ENCODE measurements around the gene CUBN.

CUBN gene

DNA sequence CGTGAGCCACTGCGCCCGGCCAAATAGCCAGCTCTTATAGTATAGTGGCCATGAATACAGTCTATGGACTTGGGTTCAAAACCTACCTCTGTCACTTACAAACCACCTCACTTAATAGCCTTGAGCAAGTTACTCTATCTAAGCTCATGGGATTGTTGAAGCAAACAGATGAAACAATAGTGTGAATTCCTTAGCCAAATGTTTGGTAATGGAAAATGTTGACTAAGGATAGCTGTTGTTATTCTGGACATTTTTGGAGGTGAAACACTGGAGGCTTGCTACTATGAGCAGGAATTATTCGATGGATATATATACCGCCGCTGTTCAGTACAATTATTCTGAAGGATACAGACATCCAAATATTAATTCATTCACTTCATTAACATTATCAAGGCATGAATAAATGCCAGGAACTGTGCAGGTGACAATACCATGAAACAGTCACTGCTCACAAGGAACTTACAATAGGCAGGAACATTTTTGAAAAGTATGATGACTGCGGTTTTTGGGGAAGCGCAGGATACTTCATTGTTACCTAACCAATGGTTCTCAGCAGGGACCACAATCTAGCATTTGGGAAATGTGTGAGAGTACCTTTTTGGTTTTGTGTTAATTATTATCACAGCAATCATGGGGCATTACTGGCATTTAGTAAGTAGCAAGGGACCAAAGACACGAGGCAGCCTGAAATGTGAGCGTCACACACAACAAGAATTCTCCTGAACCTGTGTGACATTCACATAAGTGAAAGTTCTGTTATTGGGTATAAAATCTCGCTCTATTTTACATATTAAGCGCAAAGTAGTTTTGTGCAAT is 55.7 kb downstream of the CUBN start:
- DNase-seq = no peak

DNA sequence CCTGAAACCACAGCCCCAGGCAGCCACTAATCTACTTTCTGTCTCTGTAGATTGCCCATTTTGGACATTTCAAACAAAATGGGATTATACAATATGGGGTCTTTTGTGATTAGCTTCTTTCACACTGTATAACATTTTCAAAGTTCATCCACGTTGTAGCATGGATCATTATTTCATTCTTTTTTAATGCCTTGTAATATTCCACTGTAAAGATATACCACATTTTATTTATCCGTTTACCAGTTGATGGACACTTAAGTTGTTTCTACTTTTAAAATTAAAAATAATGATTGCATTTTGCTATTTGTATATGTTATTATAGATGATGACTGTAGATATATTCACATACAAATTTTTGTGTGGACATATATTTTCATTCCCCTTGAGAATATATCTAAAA is 60.7 kb downstream of the CUBN start:
- no peak for DNase-seq

- no peak for DNase-seq
Measured at GRCh38 chr10:17067376-17068264, 62.0 kb downstream of the CUBN start.

DNA sequence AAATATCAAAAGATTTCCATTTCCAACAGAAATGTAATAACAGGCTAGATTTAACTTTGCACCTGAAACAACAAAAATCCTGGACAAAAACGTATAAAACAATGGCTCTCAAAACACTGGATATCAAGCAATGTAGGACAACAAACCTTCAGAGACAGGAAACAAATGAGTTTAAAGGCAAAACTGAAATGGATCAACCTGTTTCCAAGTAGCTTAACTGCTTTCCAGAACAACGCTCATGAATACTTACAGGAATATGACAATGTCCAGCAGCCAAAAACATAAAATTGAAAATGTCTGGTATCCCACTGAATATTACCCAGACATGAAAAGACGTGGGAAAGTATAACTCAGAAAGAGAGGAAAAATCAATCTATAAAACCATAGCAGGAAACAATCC is 62.8 kb downstream of the CUBN start:
- no peak for DNase-seq

DNA sequence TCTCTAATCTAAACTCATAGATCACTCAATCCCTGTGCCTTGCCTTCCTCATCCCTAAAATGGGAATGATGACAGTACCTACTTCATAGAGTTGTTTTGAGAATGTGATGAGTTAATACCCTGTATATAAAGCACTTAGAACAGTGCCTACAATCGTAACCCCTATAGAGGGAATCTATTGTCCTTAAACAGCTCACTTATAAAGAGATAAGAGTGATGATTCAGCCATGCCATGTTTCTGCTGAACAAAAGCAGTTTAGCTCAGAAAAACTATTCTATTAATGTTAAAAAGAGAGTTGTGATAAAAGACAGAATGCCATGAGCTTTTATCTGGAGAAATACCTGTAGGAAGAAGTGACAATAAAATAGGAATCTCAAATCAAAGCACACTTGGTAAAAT is 63.6 kb downstream of the CUBN start:
- no peak for DNase-seq

DNA sequence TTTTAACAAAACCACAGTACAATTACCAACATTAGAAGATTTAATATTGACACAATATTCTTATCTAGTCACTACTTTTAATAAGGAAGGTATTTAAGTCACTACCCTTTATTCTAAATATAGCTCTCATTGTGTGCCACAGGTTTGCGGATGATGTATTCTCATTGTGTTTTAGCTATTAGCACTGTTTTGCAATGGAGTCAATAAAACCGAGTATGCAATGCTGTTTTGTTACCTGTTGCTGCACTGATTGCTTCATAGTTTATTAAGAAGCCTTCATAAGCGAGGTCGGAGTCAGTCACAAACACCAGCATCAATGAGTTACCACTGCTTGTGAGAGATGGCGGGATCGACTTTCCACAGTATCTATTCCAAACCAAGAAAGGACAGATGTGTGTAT is 64.3 kb downstream of the CUBN start:
- no peak for DNase-seq

- DNase-seq = no peak
Measured at GRCh38 chr10:17064435-17064834, 65.2 kb downstream of the CUBN start.

- DNase-seq = peak in 6 of 51 donors; percentile 2 to 44 (median 6)
Measured at GRCh38 chr10:17062955-17063484, 66.6 kb downstream of the CUBN start.

DNA sequence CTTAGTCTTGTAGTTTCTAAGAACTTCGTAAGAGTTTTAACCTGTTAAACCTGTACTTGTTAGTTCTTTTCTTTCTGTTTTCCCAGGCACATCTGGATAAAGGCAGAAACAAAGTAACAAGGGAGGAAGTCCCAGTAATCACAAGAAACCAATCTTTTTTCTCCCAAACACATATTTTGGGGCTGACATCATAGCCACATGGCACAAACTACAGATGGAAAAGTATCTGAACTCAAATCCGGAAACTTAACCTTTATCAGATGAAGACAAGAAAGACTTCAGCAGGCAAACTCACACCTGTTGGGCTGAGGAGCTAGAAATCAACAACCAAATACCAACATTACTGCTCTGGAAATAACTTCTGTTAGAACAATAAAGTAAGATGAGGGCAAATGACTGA is 67.1 kb downstream of the CUBN start:
- DNase-seq = no peak

- DNase-seq = no peak
Measured at GRCh38 chr10:17062009-17062408, 67.6 kb downstream of the CUBN start.

- DNase-seq = no peak
Measured at GRCh38 chr10:17061418-17061817, 68.2 kb downstream of the CUBN start.

GRCh38 chr10:17060289-17060688 is 69.3 kb downstream of the CUBN start:
- no peak for DNase-seq

DNA sequence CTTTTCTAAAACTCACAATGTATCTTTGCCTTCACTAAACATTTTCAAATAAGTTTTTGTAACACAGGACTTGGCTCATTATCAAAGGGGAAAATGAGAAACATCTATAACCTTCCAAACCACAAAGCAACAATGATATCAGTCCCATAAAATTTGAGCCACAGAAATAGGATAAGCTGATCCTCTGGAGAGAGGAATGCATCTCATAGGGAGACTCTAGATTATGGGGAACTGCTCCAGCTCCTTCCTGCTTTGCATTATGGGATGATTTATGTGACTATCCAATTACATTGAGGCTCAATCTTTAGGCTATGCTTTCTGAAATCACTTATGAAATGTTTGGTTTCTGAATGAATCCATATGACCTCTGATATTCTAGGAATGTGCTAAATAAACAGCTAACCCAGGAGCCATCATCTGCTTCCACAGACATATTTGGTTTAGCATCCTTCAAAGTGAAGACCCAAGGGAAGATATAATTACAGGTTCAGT is 70.4 kb downstream of the CUBN start:
- no peak for DNase-seq

DNA sequence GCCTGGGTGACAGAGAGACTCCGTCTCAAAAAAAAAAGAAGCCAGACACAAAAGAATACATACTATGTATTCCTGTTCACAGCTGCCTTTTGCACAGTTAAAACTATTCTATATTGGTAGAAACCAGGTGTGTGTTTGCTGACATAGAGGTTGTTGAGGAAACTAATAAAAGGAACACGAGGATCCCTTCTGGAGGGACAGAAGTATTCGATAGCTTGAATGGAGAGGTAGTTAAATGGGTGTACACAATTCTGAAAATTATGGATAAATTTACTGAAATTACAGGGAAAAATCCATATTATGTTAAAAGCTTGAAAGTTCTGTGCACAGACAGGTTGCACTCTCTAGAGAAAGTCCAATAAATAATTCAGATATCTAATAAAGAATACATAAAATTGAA is 71.5 kb downstream of the CUBN start:
- DNase-seq = no peak

GRCh38 chr10:17056781-17057428 is 72.7 kb downstream of the CUBN start:
- DNase-seq = no peak

- DNase-seq = no peak
Measured at GRCh38 chr10:17053513-17053912, 76.1 kb downstream of the CUBN start.

- no peak for DNase-seq
Measured at GRCh38 chr10:17053061-17053460, 76.5 kb downstream of the CUBN start.

DNA sequence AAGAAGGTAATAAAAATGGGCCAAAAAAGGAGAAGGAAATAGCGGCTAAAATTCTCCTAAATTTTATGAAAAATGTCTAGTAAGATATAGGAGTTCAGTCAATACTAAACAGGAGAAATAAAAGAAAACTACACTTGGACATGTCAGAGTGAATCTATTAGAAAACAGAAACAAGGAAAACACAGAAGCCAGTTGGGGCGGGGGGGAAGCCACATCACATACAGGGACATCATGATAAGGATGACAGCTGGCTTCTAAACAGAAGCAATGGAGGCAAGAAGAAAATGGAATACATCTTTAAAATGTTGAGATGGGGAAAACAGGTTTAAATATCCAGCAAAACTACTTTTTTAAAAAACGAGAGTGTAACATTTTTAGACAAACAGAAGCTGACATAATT is 77.8 kb downstream of the CUBN start:
- no peak for DNase-seq

DNA sequence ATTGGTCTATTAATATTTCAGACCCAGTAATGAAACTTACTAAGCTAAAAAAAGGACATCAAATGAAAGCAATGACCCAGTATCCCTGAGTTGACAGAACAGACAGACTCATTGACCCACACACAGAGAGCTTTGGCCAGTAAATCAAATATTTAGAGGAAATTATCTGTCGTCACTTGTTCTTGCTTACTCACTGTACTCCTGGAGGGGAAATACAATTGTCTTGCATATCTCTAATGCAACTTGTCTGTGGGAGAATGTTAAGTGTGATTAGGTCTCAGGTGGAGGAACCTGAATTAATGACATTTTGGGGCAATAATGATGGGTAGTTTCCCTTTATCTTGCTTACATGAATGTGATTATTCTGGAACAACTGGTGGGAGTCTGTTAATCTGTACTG is 80.4 kb downstream of the CUBN start:
- DNase-seq = no peak

DNA sequence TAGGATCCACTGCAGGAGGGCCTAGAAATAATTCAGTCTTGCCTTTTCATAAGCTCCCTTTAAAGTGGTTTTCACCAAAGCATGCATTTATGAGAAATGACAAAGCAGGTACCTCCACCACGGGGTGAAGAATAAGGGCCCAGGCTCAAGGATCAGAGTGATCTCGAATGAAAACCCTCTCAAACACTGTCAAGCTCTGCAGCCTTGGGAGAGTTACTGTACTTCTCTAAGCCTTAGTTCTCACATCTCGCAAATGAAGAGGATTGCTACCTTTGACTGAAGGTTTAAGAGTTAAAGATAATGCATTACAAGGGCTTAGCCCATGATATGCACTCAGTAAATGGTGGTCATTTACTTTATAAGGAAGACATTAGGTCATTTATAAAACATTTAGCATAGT is 81.7 kb downstream of the CUBN start:
- no peak for DNase-seq

DNA sequence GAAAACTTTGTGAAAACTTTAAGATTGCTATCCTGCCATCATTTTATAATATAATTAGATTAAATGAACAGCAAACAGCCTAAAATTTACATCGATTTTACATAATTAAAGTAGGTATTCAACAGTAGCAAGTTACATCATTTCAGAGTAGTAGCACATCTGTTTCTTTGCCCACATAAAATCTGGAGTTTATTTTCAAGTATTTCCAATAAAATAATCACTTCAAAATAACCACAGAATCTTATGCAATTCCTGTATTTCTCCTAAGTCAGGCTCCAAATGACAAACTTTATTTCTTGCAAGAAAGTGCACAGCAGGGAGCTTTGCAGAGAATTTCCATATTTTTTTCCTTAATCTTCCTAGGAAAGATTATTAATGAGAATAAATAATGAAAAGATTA is 82.6 kb downstream of the CUBN start:
- no peak for DNase-seq

DNA sequence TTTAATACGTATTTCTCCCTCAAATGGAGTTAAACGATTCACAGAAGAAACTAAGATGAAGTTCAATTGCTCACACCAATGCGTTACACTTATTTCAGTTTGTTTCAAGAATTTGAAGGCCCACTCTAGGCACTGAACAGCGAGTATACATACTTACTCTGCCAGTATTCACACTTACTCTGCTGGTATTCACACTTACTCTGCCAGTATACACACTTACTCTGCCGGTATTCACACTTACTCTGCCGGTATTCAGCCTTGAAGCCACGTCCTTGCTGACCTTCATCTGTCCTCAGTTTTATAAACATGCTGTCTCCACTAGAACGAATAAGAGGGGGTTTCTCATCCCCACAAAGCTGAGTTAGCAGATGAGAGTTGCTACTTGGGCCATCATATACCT is 86.0 kb downstream of the CUBN start:
- DNase-seq = no peak
